HEK293T (cell line): Measurements from ENCODE around the gene PALLD.

Experiments used
- CTCF ChIA-PET: fragments of 350-600 bp; formaldehyde crosslinking; extraction: SDS; loops from one replicate; lab custom pipeline; 2021; ENCODE audit warnings: antibody characterized with exemption, inconsistent platforms; lab: Yijun Ruan, JAX
- POLR2A ChIA-PET: fragments of 350-600 bp; formaldehyde crosslinking; extraction: SDS; loops from one replicate; lab custom pipeline; 2020; ENCODE audit warnings: antibody characterized with exemption, inconsistent platforms; lab: Yijun Ruan, JAX
- DNase-seq: peaks from one replicate; pipeline ENCODE4 v3.0.0; 2012; ENCODE audit warnings: mixed read lengths; ENCODE audit errors: extremely low spot score
- ARNT ChIP-seq: fragments of 450-650 bp; IDR thresholded peaks from 2 replicates; pipeline ENCODE4 v1.6.1; 2017; ENCODE audit warnings: mild to moderate bottlenecking
- BHLHE40 ChIP-seq: fragments of 450-650 bp; IDR thresholded peaks from 2 replicates; pipeline ENCODE4 v1.6.1; 2016; ENCODE audit warnings: mild to moderate bottlenecking, moderate library complexity, borderline replicate concordance
- CTBP1 ChIP-seq: fragments of 450-650 bp; IDR thresholded peaks from 2 replicates; pipeline ENCODE4 v1.6.1; 2016; ENCODE audit warnings: borderline replicate concordance
- ELF4 ChIP-seq: fragments of 450-650 bp; IDR thresholded peaks from 2 replicates; pipeline ENCODE4 v1.6.1; 2017; ENCODE audit warnings: antibody characterized with exemption
- FOXA1 ChIP-seq: fragments of 450-650 bp; IDR thresholded peaks from 2 replicates; pipeline ENCODE4 v1.6.1; 2016; ENCODE audit warnings: mild to moderate bottlenecking
- FOXK2 ChIP-seq: fragments of 450-650 bp; IDR thresholded peaks from 2 replicates; pipeline ENCODE4 v1.6.1; 2016; ENCODE audit warnings: mild to moderate bottlenecking
- FOXM1 ChIP-seq: fragments of 450-650 bp; IDR thresholded peaks from 2 replicates; pipeline ENCODE4 v1.6.1; 2017; ENCODE audit warnings: mild to moderate bottlenecking, borderline replicate concordance
- HDGF ChIP-seq: fragments of 450-650 bp; IDR thresholded peaks from 2 replicates; pipeline ENCODE4 v1.6.1; 2017; ENCODE audit warnings: antibody characterized with exemption, borderline replicate concordance
- L3MBTL2 ChIP-seq: fragments of 450-650 bp; conservative IDR thresholded peaks from 2 replicates; pipeline ENCODE4 v1.6.1; 2016; ENCODE audit warnings: mild to moderate bottlenecking
- LEF1 ChIP-seq: fragments of 450-650 bp; IDR thresholded peaks from 2 replicates; pipeline ENCODE4 v1.6.1; 2017; ENCODE audit warnings: mild to moderate bottlenecking, borderline replicate concordance
- NFRKB ChIP-seq: fragments of 450-650 bp; IDR thresholded peaks from 2 replicates; pipeline ENCODE4 v1.6.1; 2016; ENCODE audit warnings: mild to moderate bottlenecking, moderate library complexity
- SP1 ChIP-seq: fragments of 450-650 bp; IDR thresholded peaks from 2 replicates; pipeline ENCODE4 v1.6.1; 2017
- SUZ12 ChIP-seq: fragments of 450-650 bp; IDR thresholded peaks from 2 replicates; pipeline ENCODE4 v1.6.1; 2016; ENCODE audit warnings: mild to moderate bottlenecking
- TARDBP ChIP-seq: fragments of 450-650 bp; IDR thresholded peaks from 2 replicates; pipeline ENCODE4 v1.6.1; 2016
- ZNF384 ChIP-seq: fragments of 450-650 bp; IDR thresholded peaks from 2 replicates; pipeline ENCODE4 v1.6.1; 2016
- TF ChIP-seq, protein P1 (sequence below): fragments of 450-650 bp; IDR thresholded peaks from 2 replicates; pipeline ENCODE4 v1.6.1; 2016

The PALLD gene

DNA sequence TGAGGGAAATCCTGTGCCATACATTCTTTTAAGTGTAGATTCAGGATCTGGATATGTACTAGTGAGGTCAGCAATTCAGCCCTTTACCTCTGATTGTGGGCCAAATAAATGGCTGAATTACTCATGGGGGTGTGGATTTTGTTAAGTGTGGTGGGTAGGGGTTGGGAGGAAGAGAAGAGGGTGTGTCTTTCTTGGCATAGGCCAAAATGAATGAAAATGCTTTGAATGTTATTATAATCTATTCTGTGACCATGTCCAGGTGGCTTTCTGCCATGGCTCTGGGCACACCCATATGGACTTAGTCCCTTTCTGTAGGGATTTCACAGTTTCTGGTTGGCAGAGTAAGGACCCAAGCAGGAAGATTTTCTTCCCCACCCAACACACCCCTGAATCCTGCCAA lies 268.9 kb downstream of the PALLD start:
- ChIA-PET CTCF (no interaction called here), POLR2A (no interaction called here)
- DNase-seq, result no peak
- no peak for TF ChIP-seq SUZ12
- TF ChIP-seq FOXK2, result no peak
- TF ChIP-seq LEF1, result no peak
- no peak for TF ChIP-seq ZNF384
- TF ChIP-seq L3MBTL2, result no peak
- no peak for TF ChIP-seq NFRKB
- no peak for TF ChIP-seq HDGF
- no peak for TF ChIP-seq ARNT
- TF ChIP-seq FOXM1, result no peak
- no peak for TF ChIP-seq TARDBP
- TF ChIP-seq CTBP1, result no peak
- TF ChIP-seq, protein P1, sequence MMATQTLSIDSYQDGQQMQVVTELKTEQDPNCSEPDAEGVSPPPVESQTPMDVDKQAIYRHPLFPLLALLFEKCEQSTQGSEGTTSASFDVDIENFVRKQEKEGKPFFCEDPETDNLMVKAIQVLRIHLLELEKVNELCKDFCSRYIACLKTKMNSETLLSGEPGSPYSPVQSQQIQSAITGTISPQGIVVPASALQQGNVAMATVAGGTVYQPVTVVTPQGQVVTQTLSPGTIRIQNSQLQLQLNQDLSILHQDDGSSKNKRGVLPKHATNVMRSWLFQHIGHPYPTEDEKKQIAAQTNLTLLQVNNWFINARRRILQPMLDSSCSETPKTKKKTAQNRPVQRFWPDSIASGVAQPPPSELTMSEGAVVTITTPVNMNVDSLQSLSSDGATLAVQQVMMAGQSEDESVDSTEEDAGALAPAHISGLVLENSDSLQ, result no peak
- TF ChIP-seq ELF4, result no peak
- TF ChIP-seq BHLHE40, result no peak

DNA sequence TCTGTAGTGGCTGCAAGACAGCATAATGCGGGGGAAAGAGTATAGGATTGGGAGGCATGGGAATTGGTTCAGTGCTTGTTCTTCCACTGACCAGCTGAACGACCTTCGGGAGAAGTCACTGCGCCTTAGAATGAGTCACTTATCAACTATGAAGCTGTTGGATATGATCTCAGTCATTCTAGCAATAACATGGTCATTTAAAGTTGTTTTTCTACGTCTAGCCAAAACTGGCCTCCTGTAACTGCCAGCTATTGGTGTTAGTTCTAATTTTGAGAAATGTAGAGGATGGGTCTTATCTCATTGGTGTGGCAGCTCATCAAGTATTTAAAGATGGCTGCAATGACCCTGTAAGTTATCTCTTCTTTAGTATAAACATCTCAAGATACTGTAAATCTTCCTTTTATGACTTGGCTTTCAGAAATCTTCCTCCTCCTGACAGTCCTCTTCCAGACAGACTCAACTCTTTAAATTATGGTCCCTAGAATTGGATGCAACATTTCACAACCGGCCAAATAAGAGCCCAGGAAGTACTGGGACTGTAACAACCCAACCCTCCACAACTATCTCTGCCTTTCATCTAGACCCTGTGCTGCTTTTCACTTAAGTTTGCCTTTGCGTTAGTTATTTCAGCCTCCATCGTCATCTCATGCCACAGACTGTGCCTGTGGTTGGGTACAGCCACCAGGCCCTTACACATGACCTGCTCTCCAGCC lies 269.9 kb downstream of the PALLD start:
- no peak for DNase-seq
- POLR2A ChIA-PET, result no interaction called here
- TF ChIP-seq SP1 (no peak), FOXK2 (no peak), FOXA1 (no peak), ELF4 (no peak), LEF1 (no peak), TARDBP (no peak), FOXM1 (no peak), CTBP1 (no peak), HDGF (no peak), ZNF384 (no peak), L3MBTL2 (no peak), ARNT (no peak), NFRKB (no peak), BHLHE40 (no peak), SUZ12 (no peak)
- TF ChIP-seq, protein P1, result no peak
- CTCF ChIA-PET, result interaction anchor here (0.8 kb wide), 1 partner anchor 9 kb away, joined by 3 read pairs; no protein-coding TSS in a partner anchor

DNA sequence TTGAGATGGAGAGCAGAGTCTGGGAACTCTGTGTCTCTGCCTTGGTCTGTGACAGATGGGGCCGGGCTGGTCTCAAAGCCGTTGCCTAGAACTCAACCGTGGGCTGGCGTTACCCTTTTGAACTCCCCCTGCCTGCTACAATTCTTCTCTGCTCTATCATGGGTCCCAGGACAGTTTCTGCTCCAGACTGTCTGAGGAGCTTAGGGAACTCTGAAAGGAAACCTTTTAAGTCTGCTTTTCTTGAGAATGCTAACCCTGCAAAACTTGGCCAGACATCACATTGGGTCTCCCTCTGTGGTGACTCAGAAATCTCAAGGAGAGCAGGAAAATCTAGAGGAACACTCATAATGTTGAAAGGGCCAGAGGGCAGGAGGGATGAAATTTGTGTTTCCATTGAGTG lies 272.6 kb downstream of the PALLD start:
- POLR2A ChIA-PET, result no interaction called here
- TF ChIP-seq L3MBTL2, result no peak
- TF ChIP-seq SP1, result no peak
- no peak for TF ChIP-seq HDGF
- TF ChIP-seq BHLHE40, result no peak
- TF ChIP-seq FOXK2, result no peak
- TF ChIP-seq TARDBP, result no peak
- TF ChIP-seq NFRKB, result no peak
- no peak for TF ChIP-seq FOXA1
- DNase-seq, result no peak
- CTCF ChIA-PET, result no interaction called here

DNA sequence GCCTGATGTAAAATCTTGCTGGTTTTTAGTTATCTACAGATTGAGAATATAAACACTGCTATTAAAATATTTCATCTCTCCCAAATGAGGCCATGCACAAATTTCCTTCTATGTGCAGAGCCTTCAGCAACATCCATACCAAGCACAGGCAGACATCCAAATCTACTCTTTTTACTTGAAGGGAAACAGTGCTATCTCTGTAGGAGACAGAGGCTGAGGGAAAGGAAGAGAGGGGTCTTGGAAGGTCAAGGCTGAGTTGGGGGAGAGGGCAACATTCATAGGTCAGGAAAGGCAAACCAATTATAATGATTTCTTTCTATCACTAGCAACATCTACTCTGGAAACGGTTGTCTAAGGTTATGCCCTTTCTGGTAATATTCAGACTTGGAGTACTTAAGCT lies 273.0 kb downstream of the PALLD start:
- no peak for DNase-seq
- POLR2A ChIA-PET, result no interaction called here
- TF ChIP-seq FOXM1, result no peak
- TF ChIP-seq LEF1, result no peak
- no peak for TF ChIP-seq ZNF384

DNA sequence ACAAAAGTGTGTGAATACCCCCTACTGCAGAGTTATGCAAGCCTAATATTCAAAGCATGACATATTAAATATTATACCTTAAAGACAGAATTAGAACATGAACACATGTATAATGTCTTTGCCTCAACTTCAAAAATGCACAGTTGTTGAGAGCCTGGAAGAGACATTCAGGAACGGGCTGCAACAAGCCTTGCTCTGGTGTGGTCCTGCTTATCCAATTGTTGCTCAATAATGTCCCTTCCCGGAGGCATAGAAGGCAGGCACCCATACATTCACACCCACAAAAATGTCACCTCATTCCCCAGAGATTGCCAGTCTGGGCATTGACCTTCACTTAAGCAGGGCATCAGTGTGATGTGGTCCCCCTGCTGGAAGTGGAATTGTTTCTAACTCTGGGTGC lies 274.4 kb downstream of the PALLD start:
- ChIA-PET POLR2A (no interaction called here), CTCF (no interaction called here)
- DNase-seq, result no peak
- TF ChIP-seq L3MBTL2 (no peak), CTBP1 (no peak), FOXA1 (no peak), ZNF384 (no peak), FOXK2 (no peak), LEF1 (no peak), NFRKB (no peak), BHLHE40 (no peak), ARNT (no peak), SUZ12 (no peak), SP1 (no peak), ELF4 (no peak), HDGF (no peak), TARDBP (no peak), FOXM1 (no peak)
- TF ChIP-seq, protein P1, result no peak

More for the DNA sequence above, 273.0 kb downstream of the PALLD start:
- CTCF ChIA-PET, result no interaction called here

DNA sequence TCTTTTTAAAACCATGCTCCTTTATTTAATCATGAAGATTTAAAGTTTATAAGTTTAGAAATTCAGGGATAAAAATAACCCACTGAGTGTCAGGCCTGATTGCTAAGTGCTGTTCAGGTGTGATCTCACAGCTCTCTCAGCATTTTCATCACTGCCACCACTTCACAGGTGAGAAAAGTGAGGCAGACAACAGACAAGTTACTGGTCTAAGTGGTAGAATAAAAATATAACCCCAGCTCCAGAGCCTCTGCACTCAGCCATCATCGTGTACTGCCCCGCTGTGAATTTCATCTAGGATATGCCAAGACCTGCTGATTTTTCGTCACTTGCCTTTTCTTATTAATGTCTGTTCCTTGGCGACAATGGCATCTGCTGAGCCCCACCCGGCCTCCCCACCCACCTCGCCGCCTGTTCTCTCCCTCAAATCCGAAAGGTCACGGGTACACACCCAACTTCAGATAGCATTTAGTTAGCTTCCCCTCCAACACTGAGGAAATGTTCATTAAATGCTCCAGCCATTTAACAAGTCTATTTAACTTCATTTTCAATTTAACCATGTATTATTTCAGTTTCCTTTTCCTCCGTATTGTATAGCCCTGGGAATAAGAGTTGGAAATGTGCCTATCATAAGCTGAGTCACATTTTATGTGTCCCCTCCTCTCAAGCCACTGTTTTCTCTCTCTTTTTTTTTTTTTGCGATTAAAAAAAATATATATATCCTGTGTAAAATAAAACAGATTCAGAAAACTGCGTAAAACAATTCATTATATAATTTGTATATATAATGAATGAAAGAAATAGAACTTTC lies 276.7 kb downstream of the PALLD start:
- DNase-seq, result no peak
- no peak for TF ChIP-seq HDGF
- no peak for TF ChIP-seq BHLHE40
- no peak for TF ChIP-seq L3MBTL2
- TF ChIP-seq ZNF384, result no peak
- no peak for TF ChIP-seq ELF4
- no peak for TF ChIP-seq NFRKB
- no peak for TF ChIP-seq SP1
- TF ChIP-seq, protein P1, result no peak
- TF ChIP-seq FOXM1, result no peak
- no peak for TF ChIP-seq CTBP1
- no peak for TF ChIP-seq FOXK2
- TF ChIP-seq SUZ12, result no peak
- no peak for TF ChIP-seq LEF1
- TF ChIP-seq ARNT, result no peak
- no peak for TF ChIP-seq FOXA1
- no peak for TF ChIP-seq TARDBP
- CTCF ChIA-PET, result no interaction called here
- POLR2A ChIA-PET, result no interaction called here
